A549 (cell line): Measurements from ENCODE around the gene COPB2. TPM values are rescaled to one million over a fixed set of nuclear protein-coding genes. Genes with fewer than 3 reads are reported as not detected.

Source experiments
- ATAC-seq, 2 experiments: fragments of 200-7000 bp in 1 of 2; fragments of >200 bp in 1 of 2; cut with Nextera tagmentation in 1 of 2; cut with Tn5 transposase in 1 of 2; 3 replicates each; pipeline versions ENCODE4 v1.8.0 to v1.9.1; 2018 to 2020; ENCODE audit warnings: mild to moderate bottlenecking in 1 of 2, moderate library complexity in 1 of 2
- CTCF ChIA-PET: fragments of 300-600 bp; sonication (Branson Sonifier 250); formaldehyde crosslinking; extraction: SDS; loops from one replicate; lab custom pipeline; 2021; ENCODE audit warnings: antibody characterized with exemption, inconsistent platforms; lab: Yijun Ruan, JAX
- POLR2A ChIA-PET: fragments of 350-600 bp; formaldehyde crosslinking; extraction: SDS; loops from one replicate; lab custom pipeline; 2021; ENCODE audit warnings: antibody characterized with exemption, inconsistent platforms; lab: Yijun Ruan, JAX
- DNase-seq, 2 experiments: peaks; one replicate each; pipeline versions ENCODE4 v3.0.0 to v3.0.0-alpha.2; 2011 to 2016; ENCODE audit warnings: low read depth in 1 of 2, low spot score in 1 of 2
- FAIRE-seq: peaks from 2 replicates; lab custom pipeline; 2011; peaks lifted over from hg19 to GRCh38; lab: Jason Lieb, UNC
- H3K27ac ChIP-seq, 2 experiments: fragments of >200 bp; sonication (Bioruptor Twin); formaldehyde crosslinking; 3 replicates each; pipeline ENCODE4 v1.5.1; 2016 to 2017
- H3K4me1 ChIP-seq: fragments of >200 bp; sonication (Bioruptor Twin); formaldehyde crosslinking; 3 replicates; pipeline ENCODE4 v1.6.1; 2016
- H3K4me2 ChIP-seq: fragments of >200 bp; sonication (Bioruptor Twin); formaldehyde crosslinking; 3 replicates; pipeline ENCODE4 v1.6.1; 2016
- H3K4me3 ChIP-seq: fragments of >200 bp; sonication (Bioruptor Twin); formaldehyde crosslinking; 3 replicates; pipeline ENCODE4 v1.5.1; 2016
- H3K9me3 ChIP-seq: fragments of >200 bp; sonication (Bioruptor Twin); formaldehyde crosslinking; 3 replicates; pipeline ENCODE4 v1.6.1; 2016
- BHLHE40 ChIP-seq: IDR thresholded peaks from 2 replicates; pipeline ENCODE4 v1.6.1; 2012; ENCODE audit warnings: low read depth, low read length, inconsistent platforms
- CBX2 ChIP-seq: fragments of 200-600 bp; sonication (generic); IDR thresholded peaks from 2 replicates; pipeline ENCODE4 v1.6.1; 2016; ENCODE audit warnings: low read depth, mild to moderate bottlenecking, borderline replicate concordance
- CHD2 ChIP-seq: fragments of 150-350 bp; IDR thresholded peaks from 2 replicates; pipeline ENCODE4 v1.6.1; 2014; ENCODE audit warnings: low read length; ENCODE audit not compliant: partially characterized antibody
- EP300 ChIP-seq, 2 experiments: fragments of >200 bp; sonication (Bioruptor Twin); formaldehyde crosslinking; IDR thresholded peaks; 2 replicates in 1 of 2; 3 replicates in 1 of 2; pipeline ENCODE4 v1.6.1; 2016 to 2017
- ESRRA ChIP-seq: fragments of 150-350 bp; IDR thresholded peaks from 2 replicates; pipeline ENCODE4 v1.6.1; 2014; ENCODE audit warnings: mild to moderate bottlenecking, low read length, borderline replicate concordance
- FOSL2 ChIP-seq, 2 experiments: fragments of 450-650 bp in 1 of 2; fragments of >200 bp in 1 of 2; sonication (Bioruptor Twin) in 1 of 2; formaldehyde crosslinking; IDR thresholded peaks; 2 replicates each; pipeline versions ENCODE4 v1.5.0 to v1.6.1; 2016 to 2020; ENCODE audit warnings: mild to moderate bottlenecking in 1 of 2, moderate library complexity in 1 of 2
- FOXS1 ChIP-seq: fragments of 250-450 bp; sonication (Bioruptor Pico); IDR thresholded peaks from 2 replicates; pipeline ENCODE4 v1.5.0; 2020; ENCODE audit warnings: mild to moderate bottlenecking, moderate library complexity
- GATA3 ChIP-seq: IDR thresholded peaks from 2 replicates; pipeline ENCODE4 v1.6.1; 2012; ENCODE audit warnings: borderline replicate concordance
- HDAC2 ChIP-seq: fragments of 200-600 bp; sonication (generic); IDR thresholded peaks from 2 replicates; pipeline ENCODE4 v1.6.1; 2016
- HES2 ChIP-seq: fragments of >200 bp; sonication (Bioruptor Twin); formaldehyde crosslinking; IDR thresholded peaks from 2 replicates; pipeline ENCODE4 v1.6.1; 2016
- HOXA7 ChIP-seq: fragments of 250-450 bp; sonication (Bioruptor Pico); IDR thresholded peaks from 2 replicates; pipeline ENCODE4 v1.5.0; 2020; ENCODE audit warnings: mild to moderate bottlenecking, moderate library complexity
- HOXB13 ChIP-seq: fragments of 250-450 bp; sonication (Bioruptor Pico); IDR thresholded peaks from 2 replicates; pipeline ENCODE4 v1.5.0; 2020; ENCODE audit warnings: low read depth, mild to moderate bottlenecking, moderate library complexity
- JUN ChIP-seq, 2 experiments: fragments of >200 bp; sonication (Bioruptor Twin); formaldehyde crosslinking; IDR thresholded peaks; 2 replicates in 1 of 2; 3 replicates in 1 of 2; pipeline ENCODE4 v1.6.1; 2016 to 2017
- JUNB ChIP-seq: fragments of >200 bp; sonication (Bioruptor Twin); formaldehyde crosslinking; IDR thresholded peaks from 2 replicates; pipeline ENCODE4 v1.6.1; 2016
- KDM1A ChIP-seq: fragments of 200-600 bp; sonication (generic); IDR thresholded peaks from 2 replicates; pipeline ENCODE4 v1.6.1; 2016; ENCODE audit warnings: low read depth, mild to moderate bottlenecking
- KDM5A ChIP-seq: fragments of 200-600 bp; sonication (generic); IDR thresholded peaks from 2 replicates; pipeline ENCODE4 v1.6.1; 2016; ENCODE audit warnings: antibody characterized with exemption, mild to moderate bottlenecking
- MAZ ChIP-seq: fragments of 150-350 bp; IDR thresholded peaks from 2 replicates; pipeline ENCODE4 v1.6.1; 2014; ENCODE audit warnings: antibody characterized with exemption, low read depth, low read length, borderline replicate concordance
- NFE2L2 ChIP-seq: fragments of 150-350 bp; conservative IDR thresholded peaks from 2 replicates; pipeline ENCODE4 v1.6.1; 2014; ENCODE audit warnings: low read length
- NPAS2 ChIP-seq: fragments of 250-450 bp; sonication (Bioruptor Pico); IDR thresholded peaks from 2 replicates; pipeline ENCODE4 v1.8.0; 2022; ENCODE audit warnings: mild to moderate bottlenecking, moderate library complexity, borderline replicate concordance
- PHF8 ChIP-seq: fragments of 200-600 bp; sonication (generic); IDR thresholded peaks from 2 replicates; pipeline ENCODE4 v1.6.1; 2016; ENCODE audit warnings: low read depth, mild to moderate bottlenecking, antibody characterized with exemption, moderate library complexity, borderline replicate concordance
- POLR2AphosphoS2 ChIP-seq: conservative IDR thresholded peaks from 2 replicates; pipeline ENCODE4 v1.6.1; 2012; ENCODE audit warnings: low read length, improper control_type of control experiment, inconsistent platforms
- RCOR1 ChIP-seq: fragments of 150-350 bp; IDR thresholded peaks from 2 replicates; pipeline ENCODE4 v1.6.1; 2014; ENCODE audit warnings: antibody characterized with exemption, low read length, low read depth
- SMC3 ChIP-seq: fragments of >200 bp; sonication (Bioruptor Twin); formaldehyde crosslinking; IDR thresholded peaks from 3 replicates; pipeline ENCODE4 v1.6.1; 2018; ENCODE audit warnings: inconsistent platforms
- USF2 ChIP-seq: fragments of 450-650 bp; IDR thresholded peaks from 2 replicates; pipeline ENCODE4 v1.6.1; 2014; ENCODE audit warnings: antibody characterized with exemption
- ZSCAN20 ChIP-seq: fragments of 250-450 bp; sonication (Bioruptor Pico); IDR thresholded peaks from 2 replicates; pipeline ENCODE4 v1.8.0; 2022; ENCODE audit warnings: mild to moderate bottlenecking, moderate library complexity
- WGBS: methylation state at CpG from one replicate; pipeline ENCODE4 v1.1.6; 2017; ENCODE audit errors: missing lambda C conversion rate; 5-methylcytosine and 5-hydroxymethylcytosine counted together
- polyA plus RNA-seq, 4 experiments: library from polyadenylated mRNA; depleted of rRNA in 3 of 4; stranded (reverse); fragments of >200 nt; fragmentation: RNase III in 1 of 4; extraction: RNeasy Plus Mini Kit Qiagen cat#74134 plus additional on column Dnase treatment in 1 of 4; gene quantifications; 2 replicates in 3 of 4; 3 replicates in 1 of 4; pipeline ENCODE4 v1.2.3, GENCODE V29; 2011 to 2017
- TF ChIP-seq, protein P1 (sequence below): fragments of >200 bp; sonication (Bioruptor Twin); formaldehyde crosslinking; IDR thresholded peaks from 3 replicates; pipeline ENCODE4 v1.5.1; 2016
- TF ChIP-seq, protein P2 (sequence below): IDR thresholded peaks from 2 replicates; pipeline ENCODE4 v1.6.1; 2012; ENCODE audit warnings: low read depth, borderline replicate concordance

Gene COPB2
- polyA plus RNA-seq, 2 of the 4 experiments (the other 2 are of a cell fraction) = 109 to 124 TPM

DNA sequence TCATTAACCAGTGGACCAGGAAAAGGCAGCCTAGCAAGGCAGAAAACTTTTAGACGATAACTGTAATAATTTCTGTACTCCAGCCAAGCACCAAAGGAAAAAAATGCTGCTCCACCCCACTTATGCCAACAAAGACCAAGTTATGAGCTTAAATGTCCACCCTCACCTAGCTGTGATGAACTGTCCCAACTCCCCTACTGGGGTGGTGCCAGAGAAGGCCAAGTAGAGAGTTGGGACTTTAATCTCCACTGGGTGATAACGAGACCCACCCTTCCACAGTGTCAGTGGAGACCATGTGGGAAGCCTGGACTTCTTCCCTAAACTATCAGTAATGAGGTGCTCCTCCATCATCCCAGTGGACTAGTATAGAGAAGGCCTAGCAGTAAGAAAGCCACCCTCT is 33.8 kb upstream of the COPB2 start:
- TF ChIP-seq PHF8 = no peak
- no peak for TF ChIP-seq FOXS1 (CRISPR knock-in tag)
- no peak for TF ChIP-seq JUNB
- no peak for TF ChIP-seq NFE2L2
- TF ChIP-seq CHD2 = no peak
- no peak for TF ChIP-seq POLR2AphosphoS2
- TF ChIP-seq, protein P1, sequence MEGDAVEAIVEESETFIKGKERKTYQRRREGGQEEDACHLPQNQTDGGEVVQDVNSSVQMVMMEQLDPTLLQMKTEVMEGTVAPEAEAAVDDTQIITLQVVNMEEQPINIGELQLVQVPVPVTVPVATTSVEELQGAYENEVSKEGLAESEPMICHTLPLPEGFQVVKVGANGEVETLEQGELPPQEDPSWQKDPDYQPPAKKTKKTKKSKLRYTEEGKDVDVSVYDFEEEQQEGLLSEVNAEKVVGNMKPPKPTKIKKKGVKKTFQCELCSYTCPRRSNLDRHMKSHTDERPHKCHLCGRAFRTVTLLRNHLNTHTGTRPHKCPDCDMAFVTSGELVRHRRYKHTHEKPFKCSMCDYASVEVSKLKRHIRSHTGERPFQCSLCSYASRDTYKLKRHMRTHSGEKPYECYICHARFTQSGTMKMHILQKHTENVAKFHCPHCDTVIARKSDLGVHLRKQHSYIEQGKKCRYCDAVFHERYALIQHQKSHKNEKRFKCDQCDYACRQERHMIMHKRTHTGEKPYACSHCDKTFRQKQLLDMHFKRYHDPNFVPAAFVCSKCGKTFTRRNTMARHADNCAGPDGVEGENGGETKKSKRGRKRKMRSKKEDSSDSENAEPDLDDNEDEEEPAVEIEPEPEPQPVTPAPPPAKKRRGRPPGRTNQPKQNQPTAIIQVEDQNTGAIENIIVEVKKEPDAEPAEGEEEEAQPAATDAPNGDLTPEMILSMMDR = no peak
- TF ChIP-seq, all 56 proteins: peak for 0
- Histone ChIP-seq H3K4me1 (no peaks in the 10 kb centered on the region), H3K9me3 (no peaks in the 10 kb centered on the region), H3K27ac (no peak overlapping the region), H3K4me3 (no peak overlapping the region), H3K4me2 (no peak overlapping the region)
- ATAC-seq (no peak), DNase-seq (no peak), FAIRE-seq (no peak)
- WGBS = 94% methylated on average over 2 of the region's 2 CpGs
- ChIA-PET CTCF (interaction anchor here (3.0 kb wide), 1 partner anchor 139 kb away, joined by 17 read pairs; no protein-coding TSS in a partner anchor), POLR2A (no interaction called here)

- POLR2A ChIA-PET = no interaction called here
- FAIRE-seq = no peak
These were observed 32.0 kb upstream of the COPB2 start for GRCh38 chr3:139421460-139421859.

DNA sequence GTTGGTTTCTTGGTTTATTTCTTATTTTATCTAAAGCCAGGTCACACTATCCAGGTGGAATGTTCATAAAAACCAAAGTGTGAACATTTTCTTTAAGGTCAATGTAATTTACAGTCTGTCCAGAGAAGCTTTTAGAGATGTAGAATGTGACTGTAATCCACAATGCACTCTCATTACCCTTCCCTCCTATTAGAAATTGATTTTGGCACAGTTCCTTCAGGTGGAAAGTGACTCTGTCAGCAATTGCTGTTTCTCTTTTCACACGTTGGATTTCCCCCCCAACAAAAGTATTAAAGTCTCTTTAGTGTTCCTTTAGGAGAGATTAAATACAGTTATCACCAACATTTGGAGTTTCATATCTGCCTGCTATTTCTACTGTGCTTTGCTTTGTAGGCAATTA is 31.6 kb upstream of the COPB2 start:
- H3K27ac ChIP-seq = no peak overlapping the region
- ATAC-seq (no peak), FAIRE-seq (no peak), DNase-seq (no peak)
- H3K4me1 ChIP-seq = no peaks in the 10 kb centered on the region
- no peak overlapping the region for H3K4me3 ChIP-seq
- no peak for TF ChIP-seq HES2
- TF ChIP-seq HOXB13 (CRISPR knock-in tag) = no peak
- no peak for TF ChIP-seq PHF8
- TF ChIP-seq HDAC2 = no peak
- TF ChIP-seq JUN (IDR thresholded peaks at IDR 0.05) = no peak
- TF ChIP-seq FOSL2 (IDR thresholded peaks at IDR 0.05) = no peak
- TF ChIP-seq FOSL2 (CRISPR knock-in tag; IDR thresholded peaks at IDR 0.05) = no peak
- TF ChIP-seq MAZ = no peak
- H3K4me2 ChIP-seq = no peak overlapping the region
- 36% methylated on average over 1 of the region's 1 CpG for WGBS
- POLR2A ChIA-PET = no interaction called here
- no peaks in the 10 kb centered on the region for H3K9me3 ChIP-seq
- CTCF ChIA-PET = no interaction called here

More at GRCh38 chr3:139421460-139421859, 32.0 kb upstream of the COPB2 start:
- Histone ChIP-seq H3K27ac (no peak overlapping the region), H3K9me3 (no peaks in the 10 kb centered on the region), H3K4me3 (no peak overlapping the region), H3K4me2 (no peak overlapping the region), H3K4me1 (no peaks in the 10 kb centered on the region)
- TF ChIP-seq RCOR1 (no peak), ESRRA (no peak), BHLHE40 (no peak), CBX2 (no peak), KDM1A (no peak), USF2 (no peak), FOXS1 (CRISPR knock-in tag) (no peak), PHF8 (no peak), GATA3 (no peak), EP300 (IDR thresholded peaks at IDR 0.05) (no peak), SMC3 (no peak), HOXB13 (CRISPR knock-in tag) (no peak), KDM5A (no peak), NPAS2 (no peak), HOXA7 (CRISPR knock-in tag) (no peak), ZSCAN20 (CRISPR knock-in tag) (no peak)
- TF ChIP-seq, protein P1 = no peak
- TF ChIP-seq, protein P2, sequence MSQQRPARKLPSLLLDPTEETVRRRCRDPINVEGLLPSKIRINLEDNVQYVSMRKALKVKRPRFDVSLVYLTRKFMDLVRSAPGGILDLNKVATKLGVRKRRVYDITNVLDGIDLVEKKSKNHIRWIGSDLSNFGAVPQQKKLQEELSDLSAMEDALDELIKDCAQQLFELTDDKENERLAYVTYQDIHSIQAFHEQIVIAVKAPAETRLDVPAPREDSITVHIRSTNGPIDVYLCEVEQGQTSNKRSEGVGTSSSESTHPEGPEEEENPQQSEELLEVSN = no peak
- CTCF ChIA-PET = no interaction called here
- DNase-seq (no peak), ATAC-seq (no peak)
- 100% methylated on average over 1 of the region's 1 CpG for WGBS
